ENCODE measurements around the gene GABRG3.

Gene GABRG3

DNA sequence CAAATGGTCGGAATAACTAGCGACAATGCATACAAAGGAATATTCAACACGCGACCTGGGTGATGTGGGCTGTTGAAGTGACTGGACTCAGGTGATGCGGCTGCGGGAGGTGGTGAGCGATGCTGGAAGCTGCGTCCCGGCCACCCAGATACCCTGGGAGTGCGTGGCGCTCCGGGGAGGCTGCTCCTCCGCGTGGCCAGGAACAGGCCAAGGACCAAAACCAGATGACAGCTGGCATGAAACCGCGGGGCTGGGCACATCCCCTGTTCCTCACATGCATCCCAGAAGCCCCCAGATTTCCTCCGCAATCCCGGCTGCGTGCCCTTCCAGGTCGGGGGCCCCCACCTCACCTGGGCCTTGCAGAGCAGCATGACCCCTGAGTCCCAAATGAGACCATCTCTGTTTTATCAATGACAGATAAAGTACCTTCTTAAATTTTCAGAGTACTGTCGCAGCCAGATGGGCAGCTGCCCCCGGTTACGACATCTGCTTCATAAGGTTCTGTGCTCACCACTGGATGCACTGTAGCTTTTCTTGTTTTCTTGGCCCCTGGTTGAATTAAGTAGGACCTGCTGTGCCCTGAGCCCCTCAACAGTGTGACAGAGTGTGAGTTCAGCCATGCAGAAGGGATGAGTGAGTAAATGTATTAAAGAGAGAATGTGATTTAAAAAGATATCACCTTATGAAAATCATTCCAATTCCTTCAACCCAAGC lies 278.2 kb downstream of the GABRG3 start:
- no peak for DNase-seq (ENCODE audit: low spot score)

- no peak for DNase-seq (ENCODE audit: low spot score)
Measured at GRCh38 chr15:27249760-27250109, 278.8 kb downstream of the GABRG3 start.

DNA sequence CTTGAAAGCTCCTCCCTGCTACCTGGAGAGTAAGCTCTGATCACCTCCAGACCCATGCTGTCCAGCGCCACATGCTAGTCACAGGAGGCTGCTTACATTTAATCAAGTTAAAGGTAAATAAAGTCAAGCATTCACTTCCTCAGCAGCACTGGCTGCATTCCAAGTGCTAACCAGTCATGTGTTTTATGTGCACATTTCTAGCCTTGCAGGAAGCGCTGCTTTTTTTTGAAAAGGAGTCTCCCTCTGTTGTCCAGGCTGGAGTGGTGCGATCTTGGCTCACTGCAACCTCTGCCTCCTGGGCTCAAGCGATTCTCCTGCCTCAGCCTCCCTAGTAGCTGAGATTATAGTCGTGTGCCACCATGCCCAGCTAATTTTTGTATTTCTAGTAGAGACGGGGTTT lies 279.2 kb downstream of the GABRG3 start:
- DNase-seq (ENCODE audit: low spot score): no peak

DNA sequence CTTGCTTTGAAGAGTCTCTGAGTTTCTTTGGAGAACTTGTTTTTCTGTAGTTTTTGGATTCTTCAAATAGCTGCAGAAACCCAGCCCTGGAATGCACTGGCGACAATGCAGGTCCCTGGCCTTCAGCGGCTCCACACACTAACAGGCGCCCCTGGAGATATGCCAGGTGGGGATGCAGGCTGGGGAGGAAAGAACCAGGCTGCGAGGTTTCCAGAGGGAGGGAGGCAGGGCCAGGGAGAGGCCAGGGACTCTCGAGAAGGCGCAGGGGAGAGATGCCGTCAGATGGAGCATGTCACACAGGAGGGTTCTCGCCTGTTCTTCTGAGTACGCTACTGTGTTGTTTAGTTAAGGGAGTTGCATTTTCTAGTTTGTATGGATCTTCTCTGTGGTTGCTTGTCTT lies 283.1 kb downstream of the GABRG3 start:
- DNase-seq (ENCODE audit: low spot score): no peak

GRCh38 chr15:27254801-27255200 lies 283.8 kb downstream of the GABRG3 start:
- DNase-seq (ENCODE audit: low spot score): no peak

DNA sequence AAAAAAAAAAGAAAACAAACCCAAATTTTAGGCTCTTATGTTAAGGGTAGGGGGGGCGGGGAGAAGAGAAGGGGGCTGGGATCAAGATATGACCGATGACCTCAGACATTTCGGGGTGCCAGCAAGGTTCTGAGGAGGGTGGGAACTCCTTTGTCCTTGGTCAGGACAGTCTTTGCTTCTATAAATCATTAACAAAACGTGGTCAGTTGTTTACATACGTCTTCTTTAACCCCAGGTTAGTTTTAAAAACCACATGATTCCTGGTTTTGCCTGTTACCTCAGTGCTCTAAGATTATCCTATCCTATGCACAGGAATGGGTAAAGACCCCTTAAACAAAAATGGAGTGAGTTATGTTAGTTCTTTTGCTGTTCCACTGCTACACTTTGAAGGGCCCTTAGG lies 285.5 kb downstream of the GABRG3 start:
- no peak for DNase-seq (ENCODE audit: low spot score)

GRCh38 chr15:27258287-27258686 lies 287.3 kb downstream of the GABRG3 start:
- no peak for DNase-seq (ENCODE audit: low spot score)

GRCh38 chr15:27260523-27260922 lies 289.5 kb downstream of the GABRG3 start:
- no peak for DNase-seq (ENCODE audit: low spot score)

DNA sequence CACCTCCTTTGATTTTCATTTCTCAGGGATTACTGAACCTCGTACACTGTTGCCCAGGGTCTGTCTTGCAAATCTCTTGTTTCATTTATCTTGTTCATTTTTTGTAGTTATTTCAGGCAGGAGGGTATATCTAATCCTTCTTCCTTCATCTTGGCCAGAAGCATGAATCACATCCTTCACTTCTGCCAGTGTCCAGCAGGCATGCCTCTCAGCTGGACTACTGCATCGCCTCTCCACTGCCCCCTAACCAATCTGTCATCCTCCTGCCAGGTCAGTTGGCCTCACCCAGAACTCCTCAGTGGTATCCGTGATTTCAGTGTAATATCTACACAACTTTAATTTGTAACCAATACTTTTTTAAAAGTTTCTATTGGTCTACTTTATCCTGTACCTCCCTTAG lies 297.9 kb downstream of the GABRG3 start:
- DNase-seq (ENCODE audit: low spot score): no peak

- no peak for DNase-seq (ENCODE audit: low spot score)
Measured at GRCh38 chr15:27271258-27271657, 300.3 kb downstream of the GABRG3 start.

- DNase-seq (ENCODE audit: low spot score): no peak
Measured at GRCh38 chr15:27272427-27272826, 301.4 kb downstream of the GABRG3 start.

- no peak for DNase-seq (ENCODE audit: low spot score)
Measured at GRCh38 chr15:27273506-27273905, 302.5 kb downstream of the GABRG3 start.

DNA sequence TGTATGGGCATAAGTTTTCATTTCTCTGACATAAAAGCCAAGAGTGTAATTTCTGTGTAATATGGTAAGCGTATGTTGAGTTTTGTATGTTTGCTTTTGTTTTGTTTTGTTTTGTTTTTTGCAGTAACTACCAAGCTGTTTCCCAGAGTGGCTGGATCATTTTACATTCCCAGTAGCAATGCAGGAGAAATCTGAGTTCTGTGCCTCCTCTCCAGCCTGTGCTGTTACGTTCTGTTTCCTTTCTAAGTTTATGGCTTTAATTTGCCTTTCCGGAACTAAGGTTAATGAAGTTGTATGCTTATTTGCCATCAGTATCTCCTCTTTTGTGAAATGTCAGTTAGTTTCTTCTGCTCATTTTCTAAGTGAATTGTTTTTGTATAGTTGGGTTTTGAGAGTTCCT lies 307.8 kb downstream of the GABRG3 start:
- DNase-seq (ENCODE audit: low spot score): no peak

DNA sequence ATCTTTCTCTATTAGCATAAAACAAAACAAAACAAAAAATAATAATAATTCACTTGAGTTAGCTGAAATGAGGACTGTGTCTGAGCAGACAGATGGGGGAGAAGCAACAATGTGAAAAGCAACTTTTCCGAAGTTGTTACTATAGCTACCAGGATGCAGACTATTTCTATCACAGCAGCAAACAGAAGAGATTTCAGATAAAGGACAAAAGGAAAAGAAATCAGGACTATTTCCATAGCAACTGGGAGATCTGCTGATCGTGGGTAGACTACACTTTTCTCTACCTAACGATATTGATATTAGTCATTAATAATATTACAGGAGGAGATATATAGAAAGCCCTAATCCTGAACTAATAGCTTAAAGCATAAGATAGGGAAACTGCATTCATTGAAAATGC lies 321.7 kb downstream of the GABRG3 start:
- no peak for DNase-seq (ENCODE audit: low spot score)

DNA sequence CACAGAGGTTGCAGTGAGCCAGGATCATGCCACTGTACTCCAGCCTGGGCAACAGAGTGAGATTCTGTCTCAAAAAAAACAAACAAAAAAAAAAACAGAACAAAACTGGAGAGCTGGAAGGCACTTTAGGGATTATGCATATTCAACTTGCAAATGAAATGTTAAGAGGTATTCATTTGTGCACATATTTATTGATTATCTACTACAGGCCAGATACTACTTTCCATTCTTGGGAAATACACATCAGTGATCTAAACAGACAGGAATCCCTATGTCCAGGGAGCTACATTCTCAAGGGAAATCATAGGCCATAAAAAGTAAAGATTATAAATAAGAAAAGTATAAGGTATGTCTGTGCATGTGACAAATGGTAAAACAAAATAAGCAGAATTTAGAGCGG lies 322.6 kb downstream of the GABRG3 start:
- DNase-seq (ENCODE audit: low spot score): no peak

GRCh38 chr15:27317736-27318135 lies 346.8 kb downstream of the GABRG3 start:
- DNase-seq (ENCODE audit: low spot score): no peak

DNA sequence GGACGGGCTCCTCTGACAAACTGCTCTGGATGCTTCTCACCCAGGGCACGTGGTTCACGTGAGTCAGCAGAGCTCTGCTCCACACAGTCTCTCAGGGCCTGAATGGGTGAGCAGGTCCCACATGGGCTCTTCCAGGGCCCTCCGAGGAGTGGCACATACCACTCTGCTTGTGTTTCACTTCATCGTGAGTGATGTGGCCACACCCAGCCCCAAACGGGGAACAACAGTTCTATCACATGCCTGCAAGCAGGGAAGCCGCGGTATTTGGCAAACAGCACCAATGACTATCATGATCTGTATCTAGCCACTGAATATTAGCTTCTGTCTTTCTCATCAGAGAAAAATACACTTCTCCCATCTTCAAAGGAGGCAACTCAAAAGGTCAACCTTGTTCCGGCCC lies 352.8 kb downstream of the GABRG3 start:
- no peak for DNase-seq (ENCODE audit: low spot score)

DNA sequence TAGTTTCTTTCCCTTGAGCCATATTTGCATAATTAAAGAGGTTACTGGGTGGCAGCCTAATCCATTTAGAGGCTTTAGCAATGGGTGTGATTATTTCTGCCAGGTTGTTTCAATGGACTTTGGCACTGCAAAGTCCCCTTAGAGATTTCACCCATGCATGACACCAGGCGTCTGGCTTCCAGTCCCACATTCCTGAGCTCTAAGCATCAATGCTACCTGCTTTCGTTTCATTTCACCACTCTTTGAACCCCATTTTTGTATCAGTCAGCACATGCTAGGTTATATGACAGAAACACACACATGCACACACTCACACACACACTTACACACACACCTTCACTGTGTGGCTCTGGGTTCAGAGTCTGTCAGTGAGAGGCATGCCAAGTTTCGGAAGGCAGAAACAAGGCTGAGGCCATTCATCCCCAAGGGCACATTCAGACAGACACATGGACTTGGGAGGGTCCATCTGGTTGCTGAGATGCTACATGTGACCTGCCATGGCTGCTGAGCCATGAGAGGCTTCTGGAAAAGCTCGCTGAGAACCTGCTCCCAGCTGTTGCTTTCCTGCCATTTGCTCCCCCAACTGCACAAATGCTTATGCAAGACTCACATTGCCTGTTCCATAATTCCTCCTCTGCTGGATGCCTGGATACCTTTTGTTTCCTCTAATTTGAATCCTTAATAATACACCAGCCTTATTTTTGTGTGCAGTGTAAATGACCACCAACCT lies 354.1 kb downstream of the GABRG3 start:
- no peak for DNase-seq (ENCODE audit: low spot score)

- DNase-seq (ENCODE audit: low spot score): no peak
Measured at GRCh38 chr15:27327467-27328025, 356.6 kb downstream of the GABRG3 start.

GRCh38 chr15:27328186-27328585 lies 357.2 kb downstream of the GABRG3 start:
- DNase-seq (ENCODE audit: low spot score): no peak

- no peak for DNase-seq (ENCODE audit: low spot score)
Measured at GRCh38 chr15:27328608-27329007, 357.6 kb downstream of the GABRG3 start.

DNA sequence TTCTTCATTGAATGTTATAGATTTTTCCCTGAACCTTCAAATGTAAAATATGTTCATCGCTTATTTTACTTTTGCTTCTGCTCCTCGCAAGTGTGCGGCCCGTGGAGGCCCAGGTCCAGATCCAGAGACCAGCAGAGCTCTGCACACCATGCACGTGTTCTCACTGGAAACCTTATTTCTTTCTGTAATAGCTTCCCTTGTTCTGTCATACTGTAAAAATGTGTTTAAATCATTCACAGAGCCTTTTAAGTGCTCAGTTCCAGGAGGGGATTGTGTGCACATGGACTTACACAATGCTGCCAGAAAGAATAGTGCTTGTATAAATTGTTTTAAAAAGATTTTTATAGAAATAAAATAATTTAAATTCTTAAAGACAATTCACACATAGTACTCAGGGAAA lies 359.3 kb downstream of the GABRG3 start:
- no peak for DNase-seq (ENCODE audit: low spot score)

DNA sequence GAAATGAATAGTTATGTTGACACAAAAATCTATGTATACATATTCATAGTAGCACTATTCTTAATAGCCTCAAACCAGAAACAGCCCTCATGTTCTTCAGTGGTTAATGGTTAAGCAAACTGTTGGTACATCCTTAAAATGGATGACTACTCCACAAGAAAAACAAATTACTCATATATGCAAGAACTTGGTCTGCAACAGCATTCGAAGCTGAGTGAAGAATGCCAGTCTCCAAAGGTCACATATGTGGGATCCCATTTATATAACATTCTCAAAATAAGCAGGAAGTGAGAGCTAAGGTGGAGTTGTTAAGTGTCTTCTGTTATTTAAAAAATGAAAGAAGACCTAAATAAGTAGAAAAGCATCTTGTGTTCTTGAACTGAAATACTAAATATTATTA lies 365.7 kb downstream of the GABRG3 start:
- DNase-seq (ENCODE audit: low spot score): no peak

DNA sequence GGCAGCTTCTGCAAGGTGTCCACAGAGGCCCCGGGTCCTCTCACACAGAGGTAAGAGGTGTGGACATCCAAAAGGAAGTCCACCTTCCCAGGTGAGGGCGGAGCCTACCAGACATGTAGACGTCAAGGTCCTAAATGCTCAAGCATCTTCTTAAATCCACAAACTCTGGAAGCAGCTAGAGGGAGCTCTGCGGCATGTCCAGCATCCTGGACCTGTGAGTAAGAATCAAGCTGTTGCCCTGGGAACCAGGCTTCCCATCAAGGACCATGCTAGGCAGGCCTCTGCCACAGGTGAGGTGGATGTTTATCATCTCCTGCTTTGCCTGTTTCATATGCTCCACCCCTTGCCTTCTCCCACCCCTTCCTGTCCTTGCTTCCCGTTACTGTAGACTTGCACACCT lies 368.2 kb downstream of the GABRG3 start:
- no peak for DNase-seq (ENCODE audit: low spot score)
